GM21576 (cell line): ENCODE measurements around the gene KRT2.

Source experiments
- ATAC-seq: cut with Tn5 transposase; IDR thresholded peaks from one replicate; pipeline ENCODE4 v1.9.1; 2021; ENCODE audit warnings: mild to moderate bottlenecking, moderate library complexity; ENCODE audit not compliant: unreplicated experiment

KRT2 gene

DNA sequence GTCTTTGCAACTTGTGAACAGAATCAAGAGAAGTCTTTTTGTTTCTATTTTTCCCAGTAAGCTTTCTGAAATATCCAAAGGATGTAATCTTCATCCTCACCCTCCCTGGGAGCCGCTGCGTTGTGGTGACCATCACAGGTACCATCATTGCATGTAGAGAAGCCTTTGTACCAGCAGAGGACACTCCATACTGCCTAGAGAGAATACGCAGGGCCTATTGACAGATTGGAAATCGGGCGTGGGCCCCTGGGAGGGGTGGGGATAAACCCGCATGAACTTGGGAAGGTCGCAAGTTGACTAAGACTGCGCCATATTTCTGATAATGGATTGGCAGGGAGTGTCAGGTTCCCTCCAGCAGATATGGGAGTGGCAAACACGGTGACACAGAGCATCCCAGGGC lies 15.5 kb upstream of the KRT2 start:
- no peak for ATAC-seq

DNA sequence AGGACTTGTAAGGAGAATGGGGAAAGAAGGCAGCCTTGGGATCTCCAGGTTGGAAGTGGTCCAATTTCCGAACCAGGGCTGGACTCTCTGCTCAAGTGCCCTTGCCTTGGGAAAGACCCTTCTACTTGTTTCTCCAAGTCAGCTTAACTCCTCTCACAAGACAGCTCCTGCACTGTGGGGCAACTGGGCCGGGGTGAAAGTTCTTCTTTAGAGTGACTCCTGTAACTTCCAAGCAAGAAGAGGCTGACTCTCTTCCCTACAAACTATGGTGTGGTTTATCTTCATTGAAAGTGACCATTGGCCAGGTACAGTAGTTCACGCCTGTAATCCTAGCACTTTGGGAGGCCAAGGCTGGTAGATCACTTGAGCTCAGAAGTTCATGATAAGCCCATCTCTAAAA lies 14.5 kb upstream of the KRT2 start:
- no peak for ATAC-seq

DNA sequence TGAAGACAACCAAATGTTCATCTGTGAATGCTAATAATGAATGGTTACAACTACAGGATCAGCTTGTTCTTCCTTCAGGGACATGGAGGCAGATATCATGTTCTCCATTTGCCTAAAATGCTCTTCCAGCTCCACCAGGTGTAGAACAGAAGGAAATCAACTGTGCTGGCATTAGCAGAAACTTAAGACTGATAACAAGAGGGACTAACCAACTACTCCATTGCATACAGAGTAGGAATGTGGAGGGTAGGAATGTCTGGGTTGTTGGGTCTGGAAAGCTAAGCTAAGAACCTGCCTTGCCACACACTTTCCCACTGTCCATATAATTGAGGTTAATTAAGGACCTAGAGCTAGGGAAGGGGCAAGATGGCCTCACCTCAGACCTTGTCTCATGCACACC lies 11.4 kb upstream of the KRT2 start:
- no peak for ATAC-seq

DNA sequence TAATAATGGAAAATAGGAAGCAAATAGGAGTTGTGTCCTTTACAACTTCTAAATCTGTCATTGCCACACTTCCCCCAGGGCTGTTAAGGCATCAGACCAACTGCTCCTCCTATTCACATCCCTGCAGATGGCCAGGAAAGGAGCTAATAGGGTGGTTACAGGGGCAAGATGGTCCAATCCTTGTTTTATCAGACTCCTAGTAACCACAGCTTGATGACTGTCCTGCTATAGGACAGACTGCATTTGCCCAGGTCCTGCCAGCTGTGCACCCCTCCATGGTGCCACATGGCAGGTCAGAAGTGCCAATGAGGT lies 10.9 kb upstream of the KRT2 start:
- no peak for ATAC-seq

DNA sequence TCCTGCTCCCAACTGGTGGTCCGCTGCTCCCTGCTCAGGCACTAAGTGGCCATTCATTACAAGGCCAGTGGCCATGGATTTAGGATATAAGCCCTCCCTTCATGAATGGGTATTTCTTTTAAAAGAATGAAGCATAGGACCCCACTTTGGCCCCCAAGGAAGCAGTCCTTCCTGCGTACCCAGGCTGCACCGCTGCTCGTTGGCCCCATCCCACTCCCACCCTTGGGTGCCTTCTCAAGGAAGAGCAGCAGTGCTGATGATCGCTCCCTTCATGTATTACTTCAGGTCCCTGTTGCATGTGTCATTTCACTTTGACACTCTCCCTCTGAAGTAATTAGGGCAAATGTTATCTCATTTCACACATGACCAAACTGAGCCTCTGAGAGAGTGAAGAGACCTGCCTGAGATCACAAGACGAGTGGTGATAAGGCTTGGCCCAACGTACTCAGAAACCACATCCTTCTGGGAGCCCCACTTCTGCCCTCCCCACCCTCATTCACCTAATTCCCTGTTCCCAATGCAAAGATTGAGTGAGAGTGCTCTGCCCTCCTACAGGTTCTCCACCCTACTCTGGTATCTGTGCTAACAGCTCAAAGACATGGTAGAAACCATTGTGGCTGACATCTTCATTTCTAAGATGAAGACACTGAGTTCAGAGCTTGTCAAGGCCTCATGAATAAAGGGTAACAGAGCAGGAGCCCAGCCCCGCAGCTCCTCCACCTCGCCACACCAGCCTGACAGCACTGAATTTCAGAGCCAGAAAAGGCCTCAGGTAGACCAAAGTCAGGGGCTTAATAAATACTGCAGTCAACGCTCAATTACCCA lies 10.3 kb upstream of the KRT2 start:
- ATAC-seq, result no peak

DNA sequence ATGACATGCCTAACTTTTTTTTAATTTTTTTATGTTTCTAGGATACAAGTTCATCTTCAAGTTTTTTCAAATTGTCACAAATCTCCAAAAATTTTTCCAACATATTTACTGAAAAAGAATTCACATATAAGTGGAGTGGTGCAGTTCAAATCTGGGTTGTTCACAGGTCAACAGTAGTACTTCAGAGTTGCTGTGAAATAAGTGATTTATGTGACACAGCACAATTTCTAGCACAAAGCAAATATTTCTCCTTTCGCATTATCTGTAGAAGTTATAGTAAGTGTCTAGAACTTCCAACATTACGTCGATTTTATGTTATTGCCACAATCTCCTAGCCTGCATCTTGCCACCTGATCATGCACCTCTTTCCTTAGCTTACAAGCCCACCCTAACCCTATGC lies 9.7 kb upstream of the KRT2 start:
- ATAC-seq, result no peak

DNA sequence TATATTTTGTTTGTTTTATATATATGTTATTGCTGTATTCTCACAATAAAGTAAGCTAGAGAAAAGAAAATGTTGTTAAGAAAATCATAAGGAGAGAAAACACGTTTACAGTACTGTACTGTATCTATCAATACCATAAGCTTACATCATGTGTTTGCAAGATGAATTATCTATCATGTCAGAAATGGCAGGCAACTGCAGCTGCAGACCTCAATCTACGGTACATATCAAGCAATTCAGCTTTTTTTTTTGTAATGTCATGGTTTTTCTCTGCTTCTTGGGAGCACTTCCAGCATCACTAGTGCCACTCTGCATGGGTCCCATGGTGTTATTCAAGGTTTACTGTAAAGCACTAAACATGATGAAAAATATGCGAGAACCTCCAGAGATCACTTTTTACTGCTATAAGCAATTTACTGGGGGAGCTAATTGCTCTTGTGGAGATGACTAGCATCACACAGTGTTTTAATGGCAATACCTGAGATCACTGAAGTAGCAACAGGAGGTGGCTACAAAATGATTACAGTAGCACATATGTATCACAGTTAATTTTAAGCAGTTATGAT lies 9.0 kb upstream of the KRT2 start:
- no peak for ATAC-seq

DNA sequence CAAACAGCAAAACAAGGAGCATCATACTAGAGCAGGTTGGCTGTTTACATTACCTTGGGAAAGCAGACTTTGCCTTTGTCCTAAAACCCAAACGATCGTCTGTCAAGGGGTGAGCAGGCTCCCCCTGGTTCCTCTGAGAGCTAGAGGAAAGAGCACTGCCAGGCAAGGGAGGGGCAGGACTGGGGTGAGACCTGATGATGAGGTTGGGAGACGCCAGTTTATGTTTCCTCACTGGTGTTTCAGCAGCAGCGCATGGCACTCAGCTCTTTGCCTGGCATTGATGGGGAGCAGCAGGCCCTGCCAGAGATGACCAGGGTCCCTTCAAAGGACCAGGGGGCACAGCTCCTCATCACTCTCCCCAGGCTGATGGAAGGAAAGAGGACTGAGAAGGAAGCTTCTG lies 7.9 kb upstream of the KRT2 start:
- ATAC-seq, result no peak

DNA sequence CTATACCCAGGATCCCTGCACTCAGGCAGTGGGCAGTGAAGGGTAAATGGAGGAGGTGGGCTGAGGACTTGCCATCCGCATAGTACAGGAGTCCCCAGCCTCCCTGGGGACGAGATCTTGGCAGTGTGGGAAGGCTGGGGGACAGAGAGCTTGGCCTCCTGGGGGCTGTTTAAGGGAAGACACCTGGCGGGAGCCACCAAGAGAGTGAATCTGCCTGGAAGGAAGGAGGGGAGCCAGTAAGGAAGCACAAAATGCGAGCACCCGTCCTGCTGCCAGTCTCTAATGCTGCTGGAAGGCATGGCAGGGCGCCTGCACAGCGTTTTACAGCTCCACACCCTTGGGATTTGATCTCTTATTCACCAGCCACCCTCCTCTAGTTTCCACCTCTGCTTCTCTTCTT lies 7.4 kb upstream of the KRT2 start:
- no peak for ATAC-seq

DNA sequence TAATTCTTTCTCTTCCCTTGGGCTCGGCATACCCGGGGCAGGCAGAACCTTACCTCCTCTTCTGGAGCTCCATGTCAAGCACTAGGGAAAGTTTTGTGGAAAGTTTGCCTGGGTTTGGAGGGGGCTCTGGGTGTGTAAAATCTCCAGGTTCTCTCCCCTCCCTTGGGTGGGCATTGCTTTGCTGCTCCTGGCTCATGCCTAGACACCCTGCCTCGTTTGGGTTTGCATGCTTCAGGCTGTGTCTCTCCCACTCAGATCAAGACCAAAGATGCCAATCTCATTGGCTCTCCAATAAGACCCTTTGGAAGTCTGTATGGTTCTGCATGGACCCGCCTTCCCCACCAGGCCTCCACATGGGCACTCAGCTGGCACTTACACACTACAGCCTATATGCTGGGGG lies 6.2 kb upstream of the KRT2 start:
- ATAC-seq, result no peak

DNA sequence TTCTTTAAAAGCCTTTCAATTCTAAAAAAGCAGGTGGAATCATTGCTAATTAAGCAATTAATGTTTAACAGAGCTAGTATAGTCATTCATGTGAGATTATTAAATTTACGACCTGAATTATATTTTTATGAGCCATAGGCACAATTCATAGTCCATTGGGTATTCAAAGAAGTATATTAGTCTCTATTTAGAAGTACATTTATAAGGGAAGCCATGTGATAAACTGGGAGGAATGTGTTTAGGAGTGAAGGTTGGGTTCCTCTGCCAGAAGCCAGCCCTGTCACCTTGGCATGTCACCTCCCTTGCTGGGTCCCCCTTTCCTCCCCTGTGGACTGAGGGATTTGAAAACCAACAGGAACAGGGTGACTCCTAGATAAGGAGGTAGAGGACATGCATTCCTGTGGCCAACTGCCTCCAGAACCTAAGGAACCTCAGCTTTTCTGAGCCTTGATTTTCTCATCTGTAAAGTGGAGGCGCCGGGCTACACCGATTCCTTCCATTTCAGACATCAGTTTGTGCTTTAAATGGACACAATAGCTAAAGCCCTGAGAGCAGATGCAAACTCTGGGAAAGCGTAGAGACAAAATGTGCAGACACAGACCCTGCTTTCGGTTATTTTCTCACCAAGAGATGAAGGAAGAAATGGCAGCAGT lies 5.4 kb upstream of the KRT2 start:
- no peak for ATAC-seq

DNA sequence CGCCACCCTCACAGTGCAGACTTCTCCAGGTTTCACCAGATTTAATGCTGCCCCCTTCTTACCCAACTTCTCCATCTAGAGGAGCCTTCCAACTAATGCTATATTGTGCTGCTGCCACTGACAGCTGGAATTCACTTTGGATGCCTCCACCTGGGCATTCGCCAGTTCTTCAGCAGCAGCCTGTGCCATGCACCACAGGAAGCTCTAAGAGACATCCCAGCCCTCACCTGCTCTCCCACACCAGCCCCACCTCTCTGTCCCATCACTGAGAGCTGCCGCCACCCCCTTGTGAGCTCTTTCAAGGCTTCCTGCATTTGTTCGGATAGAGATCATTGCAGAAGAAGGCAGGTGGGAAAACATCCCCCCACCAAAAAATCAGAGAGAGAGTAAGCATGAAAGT lies 4.6 kb upstream of the KRT2 start:
- ATAC-seq, result no peak

DNA sequence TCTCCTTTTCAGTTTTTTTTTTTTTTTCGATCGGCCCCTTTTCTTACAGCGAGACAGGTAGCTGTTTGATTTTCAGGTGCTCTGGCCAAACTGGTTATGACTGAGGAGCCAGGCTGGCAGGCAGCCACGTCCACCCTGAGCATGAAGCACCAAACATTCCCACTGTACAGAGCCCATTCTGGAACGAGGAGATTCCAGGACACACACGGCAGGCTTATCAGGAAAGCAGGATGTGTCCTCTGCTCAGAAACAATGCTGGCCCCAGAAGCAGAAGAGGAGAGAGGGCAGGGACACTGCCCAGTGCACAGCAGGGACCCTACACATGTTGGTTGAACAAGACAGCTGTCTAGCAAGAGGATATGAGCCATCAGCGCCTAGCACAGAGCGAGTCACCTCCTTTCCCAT lies 3.7 kb upstream of the KRT2 start:
- no peak for ATAC-seq

DNA sequence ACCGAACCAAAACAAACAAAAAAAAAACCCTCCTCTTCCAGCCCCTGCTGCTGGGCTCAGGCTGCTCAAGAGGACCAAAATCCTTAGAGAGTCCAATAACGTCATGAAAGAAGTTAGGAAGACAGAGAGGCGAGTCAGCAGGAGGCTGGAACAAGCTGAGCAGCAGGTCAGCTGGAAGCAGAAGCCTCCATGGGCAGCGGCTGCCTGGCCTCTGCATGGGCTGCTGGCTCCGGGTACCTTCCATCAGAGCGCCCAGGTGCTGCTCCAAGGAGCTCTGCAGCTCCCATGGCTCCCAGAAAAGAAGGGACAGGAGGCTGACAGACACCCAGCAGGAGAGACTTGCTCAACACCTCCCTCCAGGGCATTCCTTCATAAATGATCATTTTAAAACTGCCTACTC lies 3.2 kb upstream of the KRT2 start:
- ATAC-seq, result no peak

DNA sequence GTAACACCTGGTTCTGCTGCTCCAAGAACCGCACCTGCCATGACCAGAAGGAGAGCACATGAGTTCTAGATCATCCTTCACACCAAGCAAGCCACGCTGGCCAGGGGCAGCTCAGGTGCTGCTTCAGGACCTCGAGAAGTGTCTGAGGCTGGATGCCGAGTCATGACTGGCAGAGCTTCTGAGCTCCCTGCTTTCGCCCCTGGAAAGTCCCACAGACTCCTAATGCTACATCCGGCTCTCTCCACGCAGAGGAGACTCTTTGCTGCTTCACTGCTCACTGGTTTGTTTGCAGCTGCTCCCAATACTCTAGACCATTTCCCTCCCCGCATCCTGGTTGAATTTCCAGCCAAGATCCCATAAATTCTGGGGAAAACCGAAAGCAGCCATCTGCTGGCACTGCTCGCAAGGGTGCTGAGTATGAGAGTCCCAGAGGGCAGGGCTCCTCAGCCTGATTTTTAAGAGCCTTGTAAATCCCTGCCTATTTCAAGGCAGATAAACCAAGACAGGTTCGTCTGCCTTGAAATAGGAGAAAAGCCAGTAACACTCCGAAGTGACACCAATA lies 1.4 kb downstream of the KRT2 start:
- ATAC-seq, result no peak

DNA sequence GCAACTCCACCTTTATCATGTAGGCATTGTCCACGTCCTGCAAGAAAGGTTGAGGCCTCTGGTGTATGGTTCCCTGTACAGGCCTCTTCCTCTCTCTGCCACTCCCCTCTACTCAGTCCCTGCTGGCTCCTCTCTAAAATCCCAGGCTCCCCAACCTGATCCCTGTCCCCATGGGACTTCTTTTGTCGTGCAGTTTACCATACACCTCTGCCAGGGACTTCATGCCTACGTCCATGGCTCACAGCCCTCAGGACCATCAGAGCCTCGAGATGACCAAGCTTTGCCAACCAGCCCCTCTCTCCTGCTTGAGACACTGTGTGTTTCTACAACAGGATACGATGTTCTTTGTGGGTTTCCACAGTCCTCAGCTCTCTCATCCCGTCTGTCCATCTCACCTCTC lies 2.9 kb downstream of the KRT2 start:
- no peak for ATAC-seq

DNA sequence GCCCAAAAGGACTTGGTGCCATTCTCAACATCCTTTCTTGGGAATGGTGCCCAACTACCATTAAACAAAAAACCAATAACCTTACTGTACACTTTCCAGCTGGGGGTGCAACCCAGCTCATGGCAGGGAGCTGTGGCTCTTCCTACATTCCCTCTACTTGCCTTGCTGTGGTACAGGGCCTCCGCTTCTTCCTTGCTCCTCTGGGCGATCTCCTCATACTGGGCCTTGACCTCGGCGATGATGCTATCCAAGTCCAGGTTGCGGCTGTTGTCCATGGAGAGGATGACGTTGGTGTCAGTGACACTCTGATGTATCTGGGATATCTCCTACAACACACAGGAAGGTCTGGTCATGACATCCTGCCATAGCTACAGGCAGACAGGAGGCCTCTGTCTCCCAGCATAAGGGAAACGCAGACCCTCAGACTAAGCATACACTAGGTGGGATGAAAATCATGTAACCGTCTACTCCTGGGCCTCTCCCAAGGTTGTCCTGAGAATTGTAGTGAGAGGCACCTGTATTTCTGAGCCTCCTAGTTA lies 3.9 kb downstream of the KRT2 start:
- no peak for ATAC-seq

DNA sequence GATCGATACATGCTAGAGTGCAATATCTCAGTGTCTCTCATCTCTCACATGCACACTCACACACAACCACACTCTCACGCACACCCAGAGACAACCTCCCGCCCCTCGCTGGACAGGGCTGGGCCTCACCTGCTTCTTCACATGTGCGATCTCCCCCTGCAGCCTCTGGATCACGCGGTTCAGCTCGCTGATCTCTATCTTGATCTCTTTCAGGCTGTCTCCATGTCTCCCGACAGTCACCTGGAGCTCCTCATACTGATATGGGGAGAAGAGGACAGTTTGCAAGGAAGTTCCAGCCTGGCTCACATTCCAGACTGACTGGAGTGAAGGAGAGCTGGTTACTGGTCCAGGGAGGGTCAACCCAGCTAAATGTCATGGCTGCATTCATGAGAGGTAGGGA lies 4.4 kb downstream of the KRT2 start:
- ATAC-seq, result no peak

DNA sequence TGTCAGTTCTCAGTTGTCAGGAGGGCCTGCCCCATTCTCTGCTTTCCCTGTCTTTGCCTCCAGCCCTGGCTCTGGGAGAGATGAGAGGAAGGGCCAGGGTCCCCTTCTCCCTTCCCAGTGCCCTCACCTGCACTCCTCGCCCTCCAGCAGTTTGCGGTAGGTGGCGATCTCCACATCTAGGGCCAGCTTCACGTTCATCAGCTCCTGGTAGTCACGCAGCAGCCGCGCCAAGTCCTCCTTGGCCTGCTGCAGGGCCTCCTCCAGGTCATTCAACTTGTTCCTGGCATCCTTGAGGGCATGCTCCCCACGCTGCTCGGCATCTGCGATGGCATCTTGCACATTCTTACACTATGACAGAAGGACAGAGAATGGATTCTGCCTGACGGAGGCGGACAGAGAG lies 5.4 kb downstream of the KRT2 start:
- no peak for ATAC-seq

DNA sequence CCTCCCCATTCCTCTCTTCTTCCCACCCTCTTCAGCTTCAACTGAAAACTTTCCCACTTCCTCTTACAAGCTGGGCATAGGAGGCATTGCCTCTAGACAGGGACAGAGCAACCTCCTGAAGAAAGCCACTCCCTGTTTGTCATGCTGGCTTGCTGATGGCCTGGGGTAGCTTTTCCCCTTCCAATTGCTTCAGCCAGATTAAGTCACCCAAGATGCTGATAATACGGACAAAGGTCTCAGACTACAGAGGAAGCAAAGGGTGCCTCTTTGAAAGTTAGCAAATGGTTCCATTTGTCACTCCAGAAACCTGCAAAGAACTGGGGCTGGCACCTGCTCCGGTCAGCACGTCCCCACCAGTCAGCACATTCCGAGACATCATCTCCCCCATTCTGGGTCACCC lies 6.0 kb downstream of the KRT2 start:
- no peak for ATAC-seq

DNA sequence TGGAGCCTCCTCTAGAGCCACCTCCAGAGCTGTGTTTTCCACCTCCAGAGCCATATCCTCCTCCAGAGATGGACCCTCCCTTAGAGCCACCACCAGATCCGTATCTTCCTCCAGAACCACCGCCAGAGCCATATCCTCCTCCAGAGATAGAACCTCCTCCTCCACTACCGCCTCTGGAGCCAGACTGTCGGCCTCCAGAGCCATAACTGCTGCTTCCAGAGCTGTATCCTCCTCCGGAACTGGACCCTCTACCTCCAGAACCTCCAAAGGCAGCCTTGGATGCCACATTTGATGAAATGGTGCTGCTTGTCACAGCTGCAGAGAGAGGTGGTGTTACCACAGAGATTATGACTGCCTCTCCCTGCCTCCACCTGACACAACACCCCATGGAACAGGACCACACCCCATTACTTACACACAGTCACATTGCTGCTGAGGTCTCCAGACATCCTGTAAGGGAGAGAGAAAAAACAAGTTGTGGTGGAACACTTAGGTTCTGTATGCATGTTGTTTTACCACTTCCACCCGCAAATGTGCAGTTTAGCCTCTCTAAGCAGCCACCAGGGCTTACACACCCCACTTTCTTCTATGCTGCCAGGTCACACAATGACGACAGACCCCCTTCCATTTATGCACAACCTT lies 6.8 kb downstream of the KRT2 start:
- no peak for ATAC-seq

DNA sequence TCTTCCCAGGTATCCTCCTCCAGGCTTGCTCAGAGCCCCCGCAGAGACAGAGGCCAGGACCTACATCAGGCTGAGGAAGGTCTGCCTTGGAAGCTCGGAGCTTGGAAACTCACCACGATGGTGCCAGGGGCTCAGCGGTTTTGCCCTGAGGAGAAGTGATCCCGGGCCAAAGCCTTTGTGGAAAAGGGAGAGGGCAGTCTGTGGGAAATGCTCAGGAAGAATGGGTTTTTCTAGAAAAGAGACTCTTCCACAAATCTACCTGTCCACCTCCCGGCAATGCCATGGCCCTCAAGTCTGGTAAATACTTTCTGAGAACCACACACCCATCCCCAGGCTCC lies 8.0 kb downstream of the KRT2 start:
- ATAC-seq, result no peak
